H1 (cell line): Measurements from ENCODE around the gene PHF10. TPM values are rescaled to one million over a fixed set of nuclear protein-coding genes. Genes with fewer than 3 reads are reported as not detected.

Experiments
- TAF1 ChIP-seq: IDR thresholded peaks from 2 replicates; pipeline ENCODE4 v1.6.1; 2011; ENCODE audit warnings: mild to moderate bottlenecking, low read depth, low read length
- polyA plus RNA-seq, 7 experiments: library from polyadenylated mRNA; depleted of rRNA in 3 of 7; stranded (reverse) in 5 of 7; unstranded in 2 of 7; fragments of >200 nt in 5 of 7; fragments of 200-250 nt in 2 of 7; gene quantifications; 1 replicate in 5 of 7; 2 replicates in 1 of 7; 4 replicates in 1 of 7; pipeline versions ENCODE4 v1.2.1 to v1.2.3, GENCODE V29; 2011 to 2013; ENCODE audit warnings: missing spikeins in 2 of 7, mixed read lengths in 2 of 7
- total RNA-seq: library from RNA; stranded (reverse); fragmentation: NEBNext Ultra II Directional; extraction: Animal tissue kit (Norgen Biotek cat#: 25700); gene quantifications from 2 replicates; pipeline ENCODE4 v1.2.1, GENCODE V29; 2021

PHF10 gene
- total and polyA plus RNA-seq, 2 of the 8 experiments (the other 6 are each of a cell fraction or from before 2014, with no cell fraction given) = 15.6 to 51.1 TPM

- no peak for TF ChIP-seq TAF1
Observed at GRCh38 chr6:169668203-169668847, 56.0 kb downstream of the PHF10 start (continued).
